Suppressor macrophage treated with lipopolysaccharide for 1 hour (primary cell): ENCODE data around the gene HPSE2.

Experiments used
- DNase-seq, 3 donors: peaks; one replicate each; pipeline ENCODE4 v3.0.0-alpha.2; 2020 to 2022

The HPSE2 gene

GRCh38 chr10:98420786-98421185 lies 814.9 kb downstream of the HPSE2 start:
- no peak for DNase-seq

GRCh38 chr10:98419469-98420261 lies 816.0 kb downstream of the HPSE2 start:
- DNase-seq, result no peak

DNA sequence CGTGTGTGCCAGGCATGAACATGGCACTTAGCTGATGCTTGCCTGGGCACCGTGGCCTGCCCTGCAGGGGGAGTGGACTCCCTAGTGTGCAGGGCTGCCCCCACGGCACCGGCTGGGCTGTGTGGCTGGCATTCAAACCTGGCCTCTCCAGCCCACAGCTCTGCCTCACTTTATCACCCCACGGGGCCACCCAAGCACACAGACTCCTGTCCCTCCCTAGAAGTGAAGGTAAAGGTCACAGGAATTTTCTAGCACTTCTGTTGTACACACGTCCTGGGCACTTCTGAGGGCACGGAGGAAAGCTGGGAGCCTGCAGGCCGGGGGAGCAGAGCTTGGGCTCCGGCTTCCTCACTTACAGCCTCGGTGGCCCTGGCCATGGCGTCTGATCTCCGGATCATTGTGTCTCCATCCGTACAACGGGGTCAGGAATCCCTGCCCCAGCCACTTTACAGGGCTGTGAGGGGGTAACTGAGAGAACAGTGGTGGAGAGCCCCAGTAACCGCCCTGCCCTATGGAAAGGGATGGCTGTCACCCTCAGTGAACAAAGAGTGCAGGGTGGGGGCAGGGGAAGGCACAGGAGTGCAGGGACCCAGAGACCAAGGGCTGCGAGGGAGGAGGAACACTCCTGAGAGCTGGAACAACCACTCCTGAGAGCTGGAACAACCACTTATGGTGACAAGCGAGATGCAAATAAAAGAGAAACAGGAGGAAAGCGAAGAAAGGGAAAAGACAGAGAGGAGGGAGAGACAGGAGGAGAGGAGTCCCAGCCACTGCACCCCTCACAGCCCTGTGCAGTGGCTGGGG lies 816.8 kb downstream of the HPSE2 start:
- DNase-seq, result no peak

- DNase-seq, result no peak
Observed at GRCh38 chr10:98417973-98418664, 817.5 kb downstream of the HPSE2 start.

- no peak for DNase-seq
Observed at GRCh38 chr10:98417481-98417959, 818.1 kb downstream of the HPSE2 start.

GRCh38 chr10:98416606-98417388 lies 818.9 kb downstream of the HPSE2 start:
- DNase-seq, result no peak

- no peak for DNase-seq
Observed at GRCh38 chr10:98415731-98416119, 819.9 kb downstream of the HPSE2 start.

GRCh38 chr10:98414932-98415730 lies 820.5 kb downstream of the HPSE2 start, which contains the start of gene PYROXD2:
Gene PYROXD2, minus strand, starts transcription at chr10:98415182. Its CDS starts 47 bp downstream, at chr10:98415135.
- peak; percentile 20 to 43 (median 30) for DNase-seq

DNA sequence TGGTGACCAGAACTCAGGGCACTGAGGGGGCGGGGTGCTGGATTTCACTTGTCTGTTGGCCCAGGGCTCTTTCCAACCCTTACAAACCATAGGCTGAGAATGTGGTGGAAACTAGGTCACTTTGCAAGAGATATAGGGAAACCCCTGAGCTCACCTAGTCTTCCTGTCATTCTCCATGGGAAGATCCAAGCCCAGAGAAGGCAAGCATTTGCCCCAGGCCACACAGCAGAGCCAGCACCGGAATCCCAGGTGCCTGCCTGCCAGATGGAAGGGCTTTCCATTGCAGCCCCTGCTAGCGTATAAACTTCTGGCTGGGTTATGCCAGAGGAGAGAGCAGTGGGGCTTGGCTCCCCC lies 821.1 kb downstream of the HPSE2 start:
- no peak for DNase-seq

DNA sequence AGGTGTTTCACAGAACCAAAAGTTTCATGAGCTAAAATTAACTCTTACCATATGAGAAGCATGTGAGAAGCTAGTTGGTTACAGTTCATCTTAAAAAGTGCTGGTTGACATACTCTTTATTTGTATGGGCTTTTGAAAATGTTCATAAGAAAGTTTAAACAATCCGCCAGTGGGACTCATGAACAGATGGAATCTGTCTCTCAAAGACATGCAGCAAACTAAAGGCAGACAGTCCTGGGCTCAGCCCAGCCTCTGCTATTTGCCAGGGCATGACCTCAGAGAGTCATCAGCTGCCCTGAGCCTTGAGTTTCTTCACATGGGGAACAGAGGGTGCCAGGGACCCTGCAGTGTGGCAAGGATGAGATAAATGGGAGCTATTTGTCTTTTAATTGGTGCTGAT lies 823.9 kb downstream of the HPSE2 start:
- DNase-seq, result no peak

GRCh38 chr10:98411166-98411565 lies 824.5 kb downstream of the HPSE2 start:
- no peak for DNase-seq

DNA sequence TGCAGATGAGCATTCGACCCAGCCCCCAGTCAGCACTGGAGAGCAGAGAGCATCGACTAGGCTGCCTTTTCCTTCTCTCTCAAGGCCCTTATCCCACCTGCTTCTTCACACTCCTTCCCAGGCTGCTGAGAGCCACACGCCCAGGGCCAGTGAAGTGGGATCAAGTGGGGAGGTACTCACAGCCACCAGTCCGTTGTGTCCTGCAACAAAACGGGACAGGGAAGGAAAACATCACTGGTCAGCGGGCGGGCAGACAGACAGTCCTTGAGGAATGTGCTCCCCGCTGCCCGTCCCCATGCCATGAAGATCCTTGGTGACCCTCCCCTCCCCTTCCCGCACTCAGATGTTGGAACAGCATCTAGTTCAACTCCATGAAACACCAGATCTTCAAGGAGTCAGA lies 824.9 kb downstream of the HPSE2 start:
- no peak for DNase-seq

DNA sequence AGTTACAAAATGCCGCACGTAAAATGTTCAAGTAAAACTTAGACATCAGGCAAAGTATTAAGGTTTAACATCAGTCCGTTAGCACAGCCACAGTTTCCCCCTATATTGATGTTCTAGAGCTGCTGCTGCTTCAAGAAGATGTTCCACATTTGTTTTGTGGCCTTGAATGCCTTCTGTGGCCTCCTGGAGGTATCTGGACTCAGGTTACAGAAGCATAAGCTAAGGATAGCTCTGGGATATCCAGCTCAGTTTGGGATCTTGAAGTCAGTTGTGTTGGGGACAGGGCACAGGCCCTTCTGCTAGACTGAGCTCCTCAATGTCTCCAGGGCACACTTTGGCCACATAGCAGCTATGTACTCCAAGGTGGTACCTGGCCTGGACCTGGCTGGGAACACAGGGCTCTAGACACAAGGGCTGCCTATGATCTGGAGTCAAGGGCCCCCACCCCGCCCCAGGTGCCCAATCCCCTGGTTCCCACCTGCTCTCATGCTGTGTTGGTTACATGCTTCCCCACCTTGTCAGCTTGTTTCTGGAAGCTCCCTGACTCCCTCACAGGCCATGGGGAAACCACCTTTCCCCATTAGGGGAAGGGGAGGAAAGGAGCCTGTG lies 825.4 kb downstream of the HPSE2 start:
- DNase-seq, result no peak

GRCh38 chr10:98408799-98409198 lies 826.9 kb downstream of the HPSE2 start:
- DNase-seq, result no peak

GRCh38 chr10:98407744-98408241 lies 827.9 kb downstream of the HPSE2 start:
- no peak for DNase-seq
